Endothelial cell of umbilical vein (primary cell): ENCODE results near the gene FGF2. TPM values are rescaled to one million over a fixed set of nuclear protein-coding genes. Genes with fewer than 3 reads are reported as not detected.

Experiments used
- BruUV-seq: library from RNA; stranded (reverse); fragments of 400-500 nt; replicated peaks from 2 replicates; lab custom pipeline; 2021; lab: Mats Ljungman, UMichigan
- CTCF ChIA-PET: fragments of 300-600, 350-600 bp; sonication (Branson Sonifier 250); formaldehyde crosslinking; loops from one replicate; lab custom pipeline; 2021; ENCODE audit warnings: antibody characterized with exemption, inconsistent platforms; lab: Charles Lee
- POLR2A ChIA-PET: fragments of 300-600, 350-600 bp; sonication (Branson Sonifier 250); formaldehyde crosslinking; loops from one replicate; lab custom pipeline; 2021; ENCODE audit warnings: antibody characterized with exemption, inconsistent platforms; lab: Charles Lee
- DNase-seq: peaks from one replicate; pipeline ENCODE4 v3.0.0-alpha.2; 2011; ENCODE audit warnings: low read depth, low spot score
- FAIRE-seq: peaks from 2 replicates; lab custom pipeline; 2011; peaks lifted over from hg19 to GRCh38; lab: Jason Lieb, UNC
- H2AFZ ChIP-seq: 2 replicates; pipeline ENCODE4 v1.6.0; 2012; ENCODE audit warnings: low read depth, low read length, control low read depth, inconsistent platforms
- H3K27ac ChIP-seq: 2 replicates; pipeline ENCODE4 v1.5.1; 2011; ENCODE audit warnings: low read depth, mild to moderate bottlenecking, control low read depth, low read length, moderate library complexity; ENCODE audit not compliant: insufficient read depth
- H3K27me3 ChIP-seq, 2 experiments: 2 replicates each; pipeline versions ENCODE4 v1.6.0 to v1.6.1; 2011; ENCODE audit warnings: low read length in 2 of 2, mixed read lengths in 1 of 2; ENCODE audit not compliant: control insufficient read depth in 2 of 2, insufficient read depth in 2 of 2
- H3K36me3 ChIP-seq, 2 experiments: 2 replicates in 1 of 2; 3 replicates in 1 of 2; pipeline ENCODE4 v1.5.1; 2011; ENCODE audit warnings: low read length in 2 of 2, mild to moderate bottlenecking in 1 of 2, moderate library complexity in 1 of 2; ENCODE audit not compliant: control insufficient read depth in 2 of 2, insufficient read depth in 2 of 2; ENCODE audit errors: extremely low read depth in 1 of 2
- H3K4me1 ChIP-seq: 3 replicates; pipeline ENCODE4 v1.5.1; 2011; ENCODE audit warnings: mild to moderate bottlenecking, low read length; ENCODE audit not compliant: control insufficient read depth, insufficient read depth; ENCODE audit errors: extremely low read depth
- H3K4me2 ChIP-seq: 2 replicates; pipeline ENCODE4 v1.6.1; 2011; ENCODE audit warnings: low read length, control low read depth, mixed read lengths; ENCODE audit not compliant: insufficient read depth
- H3K4me3 ChIP-seq, 3 experiments: fragments of 200-600 bp in 1 of 3; sonication (generic), shearing (Covaris generic) in 1 of 3; replicated peaks in 1 of 3; 2 replicates each; pipeline ENCODE4 v1.5.1; 2011 to 2016; ENCODE audit warnings: control low read depth in 3 of 3, low read length in 3 of 3, mild to moderate bottlenecking in 2 of 3, inconsistent platforms in 1 of 3, low read depth in 1 of 3, moderate library complexity in 1 of 3; ENCODE audit not compliant: insufficient read depth in 1 of 3
- H3K79me2 ChIP-seq: 2 replicates; pipeline ENCODE4 v1.6.0; 2012; ENCODE audit warnings: low read length, inconsistent platforms; ENCODE audit not compliant: control insufficient read depth, insufficient read depth
- H3K9ac ChIP-seq: replicated peaks from 2 replicates; pipeline ENCODE3; 2011; ENCODE audit warnings: low read length, control low read depth; ENCODE audit not compliant: insufficient read depth; ENCODE audit errors: extremely low read depth
- H3K9me1 ChIP-seq: replicated peaks from 3 replicates; pipeline ENCODE4 v1.6.0; 2011; ENCODE audit warnings: mild to moderate bottlenecking, low read length; ENCODE audit not compliant: control insufficient read depth, insufficient read depth; ENCODE audit errors: extremely low read depth
- H3K9me3 ChIP-seq: replicated peaks from 2 replicates; pipeline ENCODE4 v1.5.1; 2012; ENCODE audit warnings: low read length, inconsistent platforms; ENCODE audit not compliant: control insufficient read depth, insufficient read depth
- H4K20me1 ChIP-seq: replicated peaks from 2 replicates; pipeline ENCODE3; 2011; ENCODE audit warnings: mild to moderate bottlenecking, low read length; ENCODE audit not compliant: control insufficient read depth, insufficient read depth; ENCODE audit errors: extremely low read depth
- CTCF ChIP-seq, 2 donors: IDR thresholded peaks; 1 replicate in 1 of 2; 2 replicates in 1 of 2; pipeline ENCODE4 v1.5.1; 2011; ENCODE audit warnings: low read length in 2 of 2, mild to moderate bottlenecking in 2 of 2, moderate library complexity in 2 of 2, control low read depth in 1 of 2, inconsistent platforms in 1 of 2, low read depth in 1 of 2; ENCODE audit not compliant: insufficient read depth in 1 of 2; ENCODE audit errors: extremely low read depth in 1 of 2
- EZH2 ChIP-seq: IDR thresholded peaks from 2 replicates; pipeline ENCODE4 v1.6.1; 2012; ENCODE audit warnings: borderline replicate concordance, low read depth, mild to moderate bottlenecking, moderate library complexity, low read length, inconsistent platforms; ENCODE audit not compliant: severe bottlenecking
- FOS ChIP-seq: IDR thresholded peaks from 2 replicates; pipeline ENCODE4 v1.6.1; 2011; ENCODE audit warnings: mild to moderate bottlenecking, low read length, moderate library complexity, borderline replicate concordance; ENCODE audit not compliant: insufficient read depth
- GATA2 ChIP-seq: IDR thresholded peaks from 2 replicates; pipeline ENCODE4 v1.7.0; 2011; ENCODE audit warnings: low read depth, mild to moderate bottlenecking, moderate library complexity, mixed read lengths, low read length; ENCODE audit not compliant: insufficient read length, insufficient read depth
- JUN ChIP-seq: IDR thresholded peaks from 2 replicates; pipeline ENCODE4 v1.6.1; 2011; ENCODE audit warnings: borderline replicate concordance, low read depth; ENCODE audit not compliant: insufficient read length, insufficient read depth
- MAX ChIP-seq: IDR thresholded peaks from 2 replicates; pipeline ENCODE4 v1.6.1; 2011; ENCODE audit not compliant: insufficient read depth, insufficient read length
- MYC ChIP-seq: IDR thresholded peaks from one replicate; pipeline ENCODE4 v1.6.1; 2011; ENCODE audit warnings: mild to moderate bottlenecking, low read depth, low read length
- POLR2A ChIP-seq: IDR thresholded peaks from 2 replicates; pipeline ENCODE4 v1.6.1; 2012; ENCODE audit warnings: low read depth, mild to moderate bottlenecking, control low read depth, low read length
- POLR2AphosphoS5 ChIP-seq: IDR thresholded peaks from 2 replicates; pipeline ENCODE4 v1.6.1; 2012; ENCODE audit warnings: low read depth, mild to moderate bottlenecking, control low read depth, low read length, moderate library complexity; ENCODE audit not compliant: insufficient read depth
- dilution Hi-C: fragments of 300-500 bp; cut with MboI; formaldehyde crosslinking; loops from one replicate; pipeline ENCODE4 v1.15.0; 2019; ENCODE audit warnings: low sequenced_read_pairs; ENCODE audit not compliant: extremely low pct_ligation_motif_present
- intact Hi-C: fragments of 100-400 bp; cut with micrococcal nuclease; formaldehyde crosslinking; loops from one replicate; pipeline ENCODE4 v1.10.0; 2022
- polyA plus RNA-seq, 4 experiments: library from polyadenylated mRNA; depleted of rRNA in 3 of 4; stranded (reverse) in 3 of 4; unstranded in 1 of 4; fragments of >200 nt; gene quantifications; 2 replicates each; pipeline versions ENCODE4 v1.2.1 to v1.2.3, GENCODE V29; 2011 to 2012; ENCODE audit warnings: missing spikeins in 1 of 4
- total RNA-seq: library from RNA; stranded (reverse); gene quantifications from 2 replicates; pipeline ENCODE4 v1.2.3, GENCODE V29; 2021

Gene FGF2
- total and polyA plus RNA-seq, 2 donors (not counting 3 experiments of a cell fraction or from before 2014, with no cell fraction given): 4.6 to 23.9 TPM

- ChIA-PET POLR2A (no interaction called here), CTCF (interaction anchor here (1.1 to 2.9 kb wide), 4 partner anchors 9 to 273 kb away, joined by 3 to 7 read pairs (median 6); no protein-coding TSS in a partner anchor)
- H4K20me1 ChIP-seq: no peaks in the 10 kb centered on the region
- H3K4me3 ChIP-seq: no peak overlapping the region
- no peaks in the 10 kb centered on the region for H3K79me2 ChIP-seq
- no peak overlapping the region for H3K27ac ChIP-seq
- DNase-seq (no peak), FAIRE-seq (no peak)
- no TSS peak for BruUV-seq
- H3K4me2 ChIP-seq: no peak overlapping the region
- intact Hi-C loops (no loop called here), dilution Hi-C loops (no loop called here)
- peaks cover 0 to 6% of the 10 kb centered on the region in 2 experiments for H3K36me3 ChIP-seq
- no peak overlapping the region for H2AFZ ChIP-seq
- H3K27me3 ChIP-seq: no peaks in the 10 kb centered on the region
- TF ChIP-seq FOS: no peak
- TF ChIP-seq CTCF (IDR thresholded peaks at IDR 0.05; ENCODE audit: extremely low read depth in 1 of 2, insufficient read depth in 1 of 2, low read depth in 1 of 2, low read length in 2 of 2): no peak
- TF ChIP-seq POLR2A: no peak
- TF ChIP-seq EZH2: no peak
- TF ChIP-seq POLR2AphosphoS5: no peak
- TF ChIP-seq GATA2: no peak
- TF ChIP-seq MYC: no peak
- no peak for TF ChIP-seq JUN
- TF ChIP-seq MAX: no peak
- no peaks in the 10 kb centered on the region for H3K9me1 ChIP-seq
- peaks cover 13% of the 10 kb centered on the region for H3K4me1 ChIP-seq
- no peaks in the 10 kb centered on the region for H3K9me3 ChIP-seq
- H3K9ac ChIP-seq: no peak overlapping the region
Observed at GRCh38 chr4:122876456-122876855, 49.8 kb downstream of the FGF2 start.
